ENCODE measurements around the gene BCL2L13. TPM values are rescaled to one million over a fixed set of nuclear protein-coding genes. Genes with fewer than 3 reads are reported as not detected.
"Not testable (repeated sequence)": the region's sequence is repeated elsewhere in the genome, so short reads cannot be mapped to it uniquely, and the experiment has no call there.

BCL2L13 gene
- total RNA-seq, 4 donors from 2014 or later: 15.3 to 35.3 (median 30.1) TPM

DNA sequence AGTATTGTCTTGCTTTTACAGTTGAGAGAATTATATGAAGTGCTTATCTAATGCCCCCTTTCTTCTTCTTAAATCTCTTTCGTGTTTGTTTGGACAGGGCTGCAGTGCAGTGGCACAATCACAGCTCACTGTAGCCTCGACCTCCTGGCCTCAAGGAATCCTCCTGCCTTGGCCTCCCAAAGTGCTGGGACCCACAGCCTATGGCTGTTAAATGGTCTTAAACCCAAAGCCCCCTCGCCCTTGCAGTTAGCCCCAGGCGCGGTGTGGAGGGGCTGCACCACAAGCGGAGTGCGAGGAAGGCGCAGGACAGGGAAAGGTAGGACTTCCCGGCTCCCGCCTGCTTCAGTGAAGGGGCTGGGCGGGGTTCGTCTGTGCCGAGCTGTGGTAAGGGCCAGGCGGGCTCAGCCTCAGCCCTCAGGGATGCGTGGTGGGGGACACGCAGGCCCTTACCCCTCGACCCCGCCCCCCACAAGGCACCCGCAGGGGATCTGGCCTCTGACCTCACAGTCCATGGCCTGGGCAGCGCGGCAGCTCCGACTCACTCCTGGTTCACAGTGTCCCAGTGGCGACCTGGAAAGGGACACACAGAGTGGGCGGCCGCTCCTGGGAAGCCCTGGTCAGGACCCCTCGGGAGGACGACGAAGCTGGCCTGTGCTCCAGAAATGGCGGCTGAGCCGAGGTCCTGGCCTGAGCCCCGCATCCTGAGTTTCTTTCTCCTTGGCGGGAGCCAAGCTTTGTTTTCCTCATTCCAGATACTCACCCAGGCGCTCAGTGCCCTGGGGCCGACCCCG lies 111.2 kb downstream of the BCL2L13 start:
- TF ChIP-seq, protein P1, sequence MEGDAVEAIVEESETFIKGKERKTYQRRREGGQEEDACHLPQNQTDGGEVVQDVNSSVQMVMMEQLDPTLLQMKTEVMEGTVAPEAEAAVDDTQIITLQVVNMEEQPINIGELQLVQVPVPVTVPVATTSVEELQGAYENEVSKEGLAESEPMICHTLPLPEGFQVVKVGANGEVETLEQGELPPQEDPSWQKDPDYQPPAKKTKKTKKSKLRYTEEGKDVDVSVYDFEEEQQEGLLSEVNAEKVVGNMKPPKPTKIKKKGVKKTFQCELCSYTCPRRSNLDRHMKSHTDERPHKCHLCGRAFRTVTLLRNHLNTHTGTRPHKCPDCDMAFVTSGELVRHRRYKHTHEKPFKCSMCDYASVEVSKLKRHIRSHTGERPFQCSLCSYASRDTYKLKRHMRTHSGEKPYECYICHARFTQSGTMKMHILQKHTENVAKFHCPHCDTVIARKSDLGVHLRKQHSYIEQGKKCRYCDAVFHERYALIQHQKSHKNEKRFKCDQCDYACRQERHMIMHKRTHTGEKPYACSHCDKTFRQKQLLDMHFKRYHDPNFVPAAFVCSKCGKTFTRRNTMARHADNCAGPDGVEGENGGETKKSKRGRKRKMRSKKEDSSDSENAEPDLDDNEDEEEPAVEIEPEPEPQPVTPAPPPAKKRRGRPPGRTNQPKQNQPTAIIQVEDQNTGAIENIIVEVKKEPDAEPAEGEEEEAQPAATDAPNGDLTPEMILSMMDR (IDR thresholded peaks at IDR 0.05): no peak
- TF ChIP-seq POLR2A (IDR thresholded peaks at IDR 0.05): no peak
- Histone ChIP-seq H3K27me3 (no peaks in the 10 kb centered on the region), H3K9me3 (no peaks in the 10 kb centered on the region), H3K27ac (no peak overlapping the region), H3K36me3 (no peaks in the 10 kb centered on the region), H3K4me1 (no peaks in the 10 kb centered on the region), H3K4me3 (no peak overlapping the region)
- intact Hi-C loops (cut with DNase I; ENCODE audit: low total_unique reads): no loop called here
- no peak for DNase-seq

DNA sequence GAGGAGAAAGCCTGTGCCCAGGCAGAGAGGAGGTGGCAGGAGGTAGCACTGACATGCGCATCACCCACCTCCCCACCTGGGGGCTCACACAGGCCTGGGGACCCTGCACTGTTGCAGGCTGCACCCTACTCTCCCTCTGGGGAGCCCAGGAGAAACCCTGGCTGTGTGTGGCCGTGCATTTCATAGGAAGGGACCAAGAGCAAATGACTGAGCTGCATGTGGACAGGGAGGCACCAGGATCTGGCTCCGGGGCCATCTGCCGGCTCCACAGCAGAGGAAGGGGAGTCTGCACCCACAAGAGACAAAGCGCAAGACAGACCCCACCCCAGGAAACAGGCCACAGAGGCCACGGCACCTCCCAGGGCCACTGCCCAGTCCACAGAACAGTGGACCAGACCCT lies 113.0 kb downstream of the BCL2L13 start:
- Histone ChIP-seq H3K4me1 (no peaks in the 10 kb centered on the region), H3K27me3 (no peaks in the 10 kb centered on the region), H3K9me3 (no peaks in the 10 kb centered on the region), H3K36me3 (no peaks in the 10 kb centered on the region), H3K4me3 (no peak overlapping the region), H3K27ac (no peak overlapping the region)
- DNase-seq: no peak
- intact Hi-C loops (cut with DNase I; ENCODE audit: low total_unique reads): no loop called here
- no peak for TF ChIP-seq POLR2A (IDR thresholded peaks at IDR 0.05)
- TF ChIP-seq, protein P1 (IDR thresholded peaks at IDR 0.05): no peak

DNA sequence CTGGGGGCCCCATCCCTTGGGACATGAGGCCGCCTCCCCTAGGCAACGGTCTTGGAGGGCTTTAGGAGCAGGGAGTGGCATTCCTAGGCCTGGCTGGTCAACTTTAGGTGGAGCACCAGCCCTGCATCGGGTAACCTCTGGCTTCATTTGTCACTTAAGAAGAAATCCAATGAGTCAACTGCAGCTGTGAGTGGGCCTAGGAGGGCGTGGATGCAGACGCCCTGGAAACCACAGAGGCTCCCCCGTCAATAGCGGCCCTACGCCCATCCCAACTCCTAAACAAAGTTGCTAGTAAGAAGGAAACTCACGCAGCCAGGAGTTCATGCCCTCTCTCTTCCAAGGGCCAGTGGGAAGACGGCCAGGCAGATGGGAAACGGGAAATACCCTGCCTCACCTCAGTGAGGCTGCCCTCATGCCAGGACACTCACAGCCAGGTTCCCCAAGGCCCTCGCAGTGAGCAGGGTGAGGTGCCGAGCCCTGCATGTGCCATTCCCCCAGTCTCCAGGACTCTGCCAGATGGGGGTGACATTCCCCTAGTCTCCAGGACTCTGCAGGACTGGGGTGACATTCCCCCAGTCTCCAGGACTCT lies 114.9 kb downstream of the BCL2L13 start:
- H3K27me3 ChIP-seq: no peaks in the 10 kb centered on the region
- no peaks in the 10 kb centered on the region for H3K36me3 ChIP-seq
- TF ChIP-seq POLR2A (IDR thresholded peaks at IDR 0.05): no peak
- TF ChIP-seq, protein P1 (IDR thresholded peaks at IDR 0.05): no peak
- H3K27ac ChIP-seq: no peak overlapping the region
- H3K9me3 ChIP-seq: no peaks in the 10 kb centered on the region
- intact Hi-C loops (cut with DNase I; ENCODE audit: low total_unique reads): no loop called here
- H3K4me3 ChIP-seq: no peak overlapping the region
- no peaks in the 10 kb centered on the region for H3K4me1 ChIP-seq
- DNase-seq: no peak

DNA sequence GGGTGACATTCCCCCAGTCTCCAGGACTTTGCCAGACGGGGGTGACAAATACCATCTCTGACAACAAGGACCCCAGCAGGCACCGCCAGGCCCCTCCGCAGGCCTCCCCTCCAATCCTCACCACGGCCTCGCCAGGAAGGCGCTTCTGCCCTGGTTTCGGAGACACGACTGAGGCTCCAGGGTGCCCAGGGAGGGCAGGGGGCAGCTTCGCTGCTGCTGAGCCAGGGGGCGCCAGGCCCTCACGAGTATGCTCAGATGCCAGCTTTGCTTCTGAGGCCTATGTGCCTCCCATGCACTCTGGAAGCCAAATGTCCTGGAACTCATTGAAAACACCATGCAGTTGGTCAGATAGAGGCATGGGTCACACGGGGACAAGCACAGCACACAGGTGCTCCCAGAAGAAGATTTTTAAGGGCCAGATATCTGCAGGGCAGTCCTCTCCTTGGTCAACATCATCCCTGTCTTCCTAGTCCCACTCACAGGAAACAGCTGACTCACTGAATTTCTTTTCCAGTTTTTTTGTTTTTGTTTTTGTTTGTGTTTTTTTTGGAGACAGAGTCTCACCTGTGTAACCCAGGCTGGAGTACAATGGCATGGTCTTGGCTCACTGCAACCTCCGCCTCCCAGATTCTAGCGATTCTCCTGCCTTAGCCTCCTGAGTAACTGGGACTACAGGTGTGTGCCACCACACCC lies 115.8 kb downstream of the BCL2L13 start:
- intact Hi-C loops (cut with DNase I; ENCODE audit: low total_unique reads): no loop called here
- Histone ChIP-seq H3K4me3 (no peak overlapping the region), H3K36me3 (no peaks in the 10 kb centered on the region), H3K4me1 (no peaks in the 10 kb centered on the region), H3K9me3 (no peaks in the 10 kb centered on the region), H3K27me3 (no peaks in the 10 kb centered on the region), H3K27ac (no peak overlapping the region)
- TF ChIP-seq, protein P1 (IDR thresholded peaks at IDR 0.05): no peak
- no peak for TF ChIP-seq POLR2A (IDR thresholded peaks at IDR 0.05)
- DNase-seq: no peak

DNA sequence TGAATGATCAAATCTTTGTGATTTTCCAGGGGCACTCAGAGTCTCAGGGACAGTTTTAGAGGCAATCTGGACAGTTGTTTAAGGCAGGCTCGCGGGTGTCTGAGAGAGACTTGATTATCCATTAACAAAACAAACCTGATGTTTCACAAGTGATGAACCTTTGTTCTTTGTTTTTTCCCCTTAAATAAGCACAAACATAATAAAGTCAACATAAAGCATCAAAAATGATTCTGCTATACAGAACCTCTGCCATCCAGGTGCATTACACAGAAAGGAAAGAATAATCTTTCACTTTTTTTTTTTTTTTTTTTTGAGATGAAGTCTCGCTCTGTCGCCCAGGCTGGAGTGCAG lies 122.6 kb downstream of the BCL2L13 start:
- intact Hi-C loops (cut with DNase I; ENCODE audit: low total_unique reads): no loop called here
- no peak for DNase-seq
- no peak for TF ChIP-seq POLR2A (IDR thresholded peaks at IDR 0.05)
- TF ChIP-seq, protein P1 (IDR thresholded peaks at IDR 0.05): no peak
- Histone ChIP-seq H3K9me3 (no peaks in the 10 kb centered on the region), H3K27ac (no peak overlapping the region), H3K4me1 (no peaks in the 10 kb centered on the region), H3K36me3 (no peaks in the 10 kb centered on the region), H3K27me3 (no peaks in the 10 kb centered on the region), H3K4me3 (no peak overlapping the region)

DNA sequence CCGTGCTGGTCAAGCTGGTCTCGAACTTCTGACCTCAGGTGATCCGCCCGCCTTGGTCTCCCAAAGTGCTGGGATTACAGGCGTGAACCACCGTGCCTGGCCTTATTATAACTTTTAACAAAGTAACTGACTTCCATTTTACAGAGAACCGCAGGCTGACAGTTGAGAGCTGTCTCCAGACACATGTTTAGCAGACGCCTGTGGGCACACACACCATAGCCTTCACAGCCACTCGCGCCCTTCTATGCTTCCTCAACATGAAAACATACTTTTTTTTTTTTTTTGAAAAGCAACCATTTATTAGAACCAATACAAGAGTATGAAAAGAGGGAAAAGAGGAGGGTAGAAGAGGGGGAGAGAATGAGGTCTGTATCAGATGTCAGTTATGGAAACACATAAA lies 124.9 kb downstream of the BCL2L13 start:
- H3K4me1 ChIP-seq; DNase-seq; H3K27me3 ChIP-seq; H3K27ac ChIP-seq; intact Hi-C loops (cut with DNase I; ENCODE audit: low total_unique reads); H3K4me3 ChIP-seq; H3K36me3 ChIP-seq; H3K9me3 ChIP-seq: not testable (repeated sequence)

Data from uterus (tissue), 4 donors.